Erythroblast (primary cell): ENCODE data around the gene POSTN.

Experiments used
- GATA1 ChIP-seq: IDR thresholded peaks from 2 replicates; pipeline ENCODE4 v1.6.1; 2011; ENCODE audit warnings: low read depth, mild to moderate bottlenecking, control low read depth, low read length, moderate library complexity
- POLR2A ChIP-seq: IDR thresholded peaks from 2 replicates; pipeline ENCODE4 v1.6.1; 2011; ENCODE audit warnings: mild to moderate bottlenecking, low read length

GRCh38 chr13:37534676-37535075, 63.9 kb downstream of the POSTN start:
- no peak for TF ChIP-seq POLR2A
- TF ChIP-seq GATA1: no peak
